Left lung (tissue), 10 donors: ENCODE results near the gene CA10. TPM values are rescaled to one million over a fixed set of nuclear protein-coding genes. Genes with fewer than 3 reads are reported as not detected.

Experiments
- ATAC-seq: fragments of 200-7000 bp; cut with Tn5 transposase; one replicate; pipeline ENCODE4 v1.9.1; 2020; ENCODE audit warnings: moderate library complexity
- DNase-seq, 4 donors: peaks; one replicate each; pipeline ENCODE4 v3.0.0-alpha.2; 2013 to 2020
- H3K27ac ChIP-seq, 2 donors: fragments of 200-600 bp; sonication (generic) in 1 of 2; one replicate each; pipeline versions ENCODE4 v1.5.0 to v1.8.0; 2020 to 2021
- H3K27me3 ChIP-seq, 2 donors: fragments of 200-600 bp; sonication (generic) in 1 of 2; one replicate each; pipeline versions ENCODE4 v1.5.0 to v1.8.0; 2020 to 2021
- H3K36me3 ChIP-seq, 2 donors: fragments of 200-600 bp; sonication (generic) in 1 of 2; one replicate each; pipeline versions ENCODE4 v1.5.0 to v1.8.0; 2020 to 2021
- H3K4me1 ChIP-seq, 2 donors: fragments of 200-600 bp; one replicate each; pipeline ENCODE4 v1.8.0; 2021
- H3K4me3 ChIP-seq, 2 donors: fragments of 200-600 bp; sonication (generic) in 1 of 2; one replicate each; pipeline versions ENCODE4 v1.5.0 to v1.8.0; 2020 to 2021; ENCODE audit warnings: mild to moderate bottlenecking in 1 of 2
- H3K9me3 ChIP-seq, 2 donors: fragments of 200-600 bp; sonication (generic) in 1 of 2; one replicate each; pipeline versions ENCODE4 v1.5.0 to v1.8.0; 2020 to 2021
- CTCF ChIP-seq, 2 donors: fragments of 200-600 bp; sonication (generic) in 1 of 2; IDR thresholded peaks; one replicate each; pipeline versions ENCODE4 v1.5.0 to v1.8.0; 2021; ENCODE audit warnings: antibody characterized with exemption in 2 of 2
- intact Hi-C, 2 donors: fragments of 100-400 bp; cut with DNase I; formaldehyde crosslinking; loops; one replicate each; pipeline versions ENCODE4 v1.11.2 to v1.14.2; 2022
- polyA plus RNA-seq, 6 donors: library from polyadenylated mRNA; unstranded; fragments of 120-200 nt; gene quantifications; one replicate each; pipeline ENCODE4 v1.2.1, GENCODE V29; 2013; ENCODE audit not compliant: insufficient read length in 6 of 6
- total RNA-seq, 2 donors: library from RNA; stranded (reverse); fragmentation: NEBNext Ultra II Directional; extraction: Animal tissue kit (Norgen Biotek cat#: 25700); gene quantifications; one replicate each; pipeline ENCODE4 v1.2.1, GENCODE V29; 2021
- donor health status: DM: no; HTN: yes; CAD: no.
- donor health status: DM: no; HTN: no; CAD: no.

CA10 gene
- total and polyA plus RNA-seq, 8 donors = 0.06 to 0.31 TPM; not detected in 6

- Histone ChIP-seq H3K36me3 (no peaks in the 10 kb centered on the region), H3K27ac (no peak overlapping the region), H3K27me3 (no peaks in the 10 kb centered on the region), H3K4me1 (no peaks in the 10 kb centered on the region), H3K9me3 (no peaks in the 10 kb centered on the region), H3K4me3 (no peak overlapping the region)
- no peak for TF ChIP-seq CTCF (IDR thresholded peaks at IDR 0.05)
- DNase-seq = no peak
- ATAC-seq = no peak
- intact Hi-C loops = no loop called here
Measured at GRCh38 chr17:51618476-51618875, 540.0 kb downstream of the CA10 start.

- Histone ChIP-seq H3K27me3 (no peaks in the 10 kb centered on the region), H3K9me3 (no peaks in the 10 kb centered on the region), H3K27ac (no peak overlapping the region), H3K4me3 (no peak overlapping the region), H3K36me3 (no peaks in the 10 kb centered on the region), H3K4me1 (no peaks in the 10 kb centered on the region)
- no peak for ATAC-seq
- TF ChIP-seq CTCF (IDR thresholded peaks at IDR 0.05) = no peak
- DNase-seq = no peak
- intact Hi-C loops = no loop called here
Measured at GRCh38 chr17:51617986-51618385, 540.5 kb downstream of the CA10 start.

GRCh38 chr17:51613255-51613654 is 545.3 kb downstream of the CA10 start:
- Histone ChIP-seq H3K4me3 (no peak overlapping the region), H3K27ac (no peak overlapping the region), H3K9me3 (no peaks in the 10 kb centered on the region), H3K4me1 (no peaks in the 10 kb centered on the region), H3K36me3 (no peaks in the 10 kb centered on the region), H3K27me3 (no peaks in the 10 kb centered on the region)
- DNase-seq (no peak), ATAC-seq (no peak)
- intact Hi-C loops = no loop called here
- no peak for TF ChIP-seq CTCF (IDR thresholded peaks at IDR 0.05)

GRCh38 chr17:51612692-51613091 is 545.8 kb downstream of the CA10 start:
- intact Hi-C loops = no loop called here
- no peaks in the 10 kb centered on the region for H3K36me3 ChIP-seq
- TF ChIP-seq CTCF (IDR thresholded peaks at IDR 0.05) = no peak
- H3K27ac ChIP-seq = no peak overlapping the region
- H3K4me3 ChIP-seq = no peak overlapping the region
- no peaks in the 10 kb centered on the region for H3K9me3 ChIP-seq
- DNase-seq (no peak), ATAC-seq (no peak)
- H3K4me1 ChIP-seq = no peaks in the 10 kb centered on the region
- H3K27me3 ChIP-seq = no peaks in the 10 kb centered on the region

- Histone ChIP-seq H3K4me1 (no peaks in the 10 kb centered on the region), H3K27ac (no peak overlapping the region), H3K27me3 (no peaks in the 10 kb centered on the region), H3K9me3 (no peaks in the 10 kb centered on the region), H3K36me3 (no peaks in the 10 kb centered on the region), H3K4me3 (no peak overlapping the region)
- no peak for TF ChIP-seq CTCF (IDR thresholded peaks at IDR 0.05)
- intact Hi-C loops = no loop called here
- peak in 1 of 4 donors; percentile 5 for DNase-seq
- no peak for ATAC-seq
Measured at GRCh38 chr17:51611585-51611984, 546.9 kb downstream of the CA10 start.
